Stomach (tissue), 9 donors: Measurements from ENCODE around the gene HES3. TPM values are rescaled to one million over a fixed set of nuclear protein-coding genes. Genes with fewer than 3 reads are reported as not detected.

Experiments used
- DNase-seq, 2 donors: peaks; one replicate each; pipeline versions ENCODE4 v3.0.0 to v3.0.0-alpha.2; 2013 to 2019
- H3K27ac ChIP-seq, 5 donors: fragments of 200-600 bp in 4 of 5; sonication (generic) in 4 of 5; one replicate each; pipeline ENCODE4 v1.5.1; 2013 to 2019; ENCODE audit warnings: mild to moderate bottlenecking in 1 of 5, moderate library complexity in 1 of 5
- H3K27me3 ChIP-seq, 3 donors: fragments of 200-600 bp; sonication (generic); one replicate each; pipeline ENCODE4 v1.5.1; 2017 to 2019; ENCODE audit warnings: mixed run types in 1 of 3
- H3K36me3 ChIP-seq, 4 donors: fragments of 200-600 bp; sonication (generic); 1 replicate in 3 of 4; 2 replicates in 1 of 4; pipeline ENCODE4 v1.5.1; 2016 to 2019
- H3K4me1 ChIP-seq, 4 donors: fragments of 200-600 bp; sonication (generic); one replicate each; pipeline ENCODE4 v1.5.1; 2016 to 2019
- H3K4me3 ChIP-seq, 4 donors: fragments of 200-600 bp; sonication (generic) in 3 of 4; one replicate each; pipeline ENCODE4 v1.5.1; 2016 to 2019; ENCODE audit warnings: mild to moderate bottlenecking in 1 of 4
- H3K9me3 ChIP-seq, 4 donors: fragments of 200-600 bp; sonication (generic); one replicate each; pipeline ENCODE4 v1.5.1; 2016 to 2019
- CTCF ChIP-seq, 7 experiments: fragments of 450-650 bp in 4 of 7; fragments of 200-600 bp in 3 of 7; sonication (generic) in 3 of 7; IDR thresholded peaks; one replicate each; pipeline ENCODE4 v1.5.1; 2016 to 2019; ENCODE audit warnings: antibody characterized with exemption in 7 of 7, control low read depth in 2 of 7, mild to moderate bottlenecking in 1 of 7
- EP300 ChIP-seq: sonication (generic); formaldehyde crosslinking; IDR thresholded peaks from one replicate; pipeline ENCODE4 v1.6.1; 2017; ENCODE audit warnings: antibody characterized with exemption
- POLR2A ChIP-seq, 4 donors: fragments of 450-650 bp; IDR thresholded peaks; one replicate each; pipeline ENCODE4 v1.6.1; 2016; ENCODE audit warnings: antibody characterized with exemption in 4 of 4, control low read depth in 2 of 4, mild to moderate bottlenecking in 1 of 4, moderate library complexity in 1 of 4
- POLR2AphosphoS5 ChIP-seq, 3 donors: sonication (generic); formaldehyde crosslinking; IDR thresholded peaks; one replicate each; pipeline ENCODE4 v1.6.1; 2016; ENCODE audit warnings: antibody characterized with exemption in 3 of 3
- WGBS, 5 donors: extraction: QIAGEN DNeasy Blood & Tissue Kit in 3 of 5; methylation state at CpG; one replicate each; pipeline versions ENCODE4 v1.1.5 to v1.1.7; 2013 to 2018; 5-methylcytosine and 5-hydroxymethylcytosine counted together
- intact Hi-C: fragments of 100-400 bp; cut with DNase I; formaldehyde crosslinking; loops from one replicate; pipeline ENCODE4 v1.15.1; 2023; ENCODE audit warnings: low total_unique reads
- polyA plus RNA-seq, 3 donors: library from polyadenylated mRNA; stranded (reverse); fragments of 200-250 nt; gene quantifications; one replicate each; pipeline ENCODE4 v1.2.3, GENCODE V29; 2013
- total RNA-seq, 5 donors: library from RNA; depleted of rRNA; stranded (reverse); fragments of >200 nt; gene quantifications; one replicate each; pipeline versions ENCODE4 v1.1.0 to v1.2.3, GENCODE V29; 2014 to 2016
- donor health status: healthy with polysubstance abuse.
- donor health status: Bipolar disorder and iron deficiency.
- donor health status: healthy.

The HES3 gene
- total and polyA plus RNA-seq, 8 donors, result not detected

- WGBS, 5 donors, result 74 to 91% (median 89%) methylated on average over 18 to 19 of the region's 19 CpGs
- peak in 1 of 2 donors; percentile 73 for DNase-seq
- H3K9me3 ChIP-seq, result no peaks in the 10 kb centered on the region
- no peak for TF ChIP-seq POLR2AphosphoS5 (IDR thresholded peaks at IDR 0.05)
- no peak for TF ChIP-seq EP300
- no peak for TF ChIP-seq POLR2A (IDR thresholded peaks at IDR 0.05)
- TF ChIP-seq CTCF (IDR thresholded peaks at IDR 0.05), result no peak
- intact Hi-C loops, result no loop called here
- no peaks in the 10 kb centered on the region for H3K36me3 ChIP-seq
- H3K4me1 ChIP-seq, result peaks cover 0 to 38% (median 20%) of the 10 kb centered on the region in 4 donors
- no peaks in the 10 kb centered on the region for H3K27me3 ChIP-seq
- no peak overlapping the region for H3K4me3 ChIP-seq
- peak overlapping the region in 1 of 5 donors; percentile 64 for H3K27ac ChIP-seq
These were observed 29.5 kb downstream of the HES3 start for GRCh38 chr1:6273380-6273891.

GRCh38 chr1:6274102-6274501 is 30.1 kb downstream of the HES3 start:
- 94 to 98% (median 95%) methylated on average over 5 to 11 of the region's 11 CpGs for WGBS, 5 donors
- Histone ChIP-seq H3K36me3 (no peaks in the 10 kb centered on the region), H3K4me1 (peaks cover 0 to 35% (median 20%) of the 10 kb centered on the region in 4 donors)

GRCh38 chr1:6274622-6275139 is 30.7 kb downstream of the HES3 start:
- intact Hi-C loops, result no loop called here
- no peaks in the 10 kb centered on the region for H3K27me3 ChIP-seq
- no peak overlapping the region for H3K27ac ChIP-seq
- no peak for TF ChIP-seq POLR2A (IDR thresholded peaks at IDR 0.05)
- no peaks in the 10 kb centered on the region for H3K9me3 ChIP-seq
- WGBS, 5 donors, result 97 to 100% (median 99%) methylated on average over 8 to 16 of the region's 16 CpGs
- no peak for DNase-seq
- H3K4me3 ChIP-seq, result no peak overlapping the region
- H3K36me3 ChIP-seq, result no peaks in the 10 kb centered on the region
- peaks cover 0 to 31% (median 19%) of the 10 kb centered on the region in 4 donors for H3K4me1 ChIP-seq

More at GRCh38 chr1:6274102-6274501, 30.1 kb downstream of the HES3 start:
- Histone ChIP-seq H3K27ac (peak overlapping the region in 1 of 5 donors; percentile 11), H3K4me3 (no peak overlapping the region), H3K27me3 (no peaks in the 10 kb centered on the region), H3K9me3 (no peaks in the 10 kb centered on the region)
- intact Hi-C loops, result no loop called here
- DNase-seq, result no peak
- TF ChIP-seq POLR2A (IDR thresholded peaks at IDR 0.05), result no peak

GRCh38 chr1:6275826-6276782 is 32.1 kb downstream of the HES3 start:
- DNase-seq, result peak in 1 of 2 donors; percentile 94
- TF ChIP-seq CTCF (IDR thresholded peaks at IDR 0.05) (no peak), POLR2AphosphoS5 (IDR thresholded peaks at IDR 0.05) (peak in 1 of 3 donors; percentile 71), POLR2A (IDR thresholded peaks at IDR 0.05) (no peak), EP300 (peak; percentile 34)
- Histone ChIP-seq H3K9me3 (no peaks in the 10 kb centered on the region), H3K4me3 (peak overlapping the region in 1 of 4 donors; percentile 9), H3K36me3 (peaks cover 0 to 8% (median 0%) of the 10 kb centered on the region in 4 donors), H3K27ac (peak overlapping the region in 4 of 5 donors; percentile 43 to 70 (median 50)), H3K27me3 (no peaks in the 10 kb centered on the region), H3K4me1 (peaks cover 0 to 24% (median 9%) of the 10 kb centered on the region in 4 donors)
- intact Hi-C loops, result no loop called here
- 55 to 78% (median 66%) methylated on average over 30 to 35 of the region's 35 CpGs for WGBS, 5 donors

GRCh38 chr1:6276811-6277555 is 33.0 kb downstream of the HES3 start:
- H3K4me1 ChIP-seq, result peaks cover 0 to 24% (median 9%) of the 10 kb centered on the region in 4 donors
- intact Hi-C loops, result no loop called here
- no peaks in the 10 kb centered on the region for H3K27me3 ChIP-seq
- H3K4me3 ChIP-seq, result no peak overlapping the region
- no peak for DNase-seq
- TF ChIP-seq POLR2A (IDR thresholded peaks at IDR 0.05) (no peak), CTCF (IDR thresholded peaks at IDR 0.05) (no peak), POLR2AphosphoS5 (IDR thresholded peaks at IDR 0.05) (no peak), EP300 (no peak)
- H3K9me3 ChIP-seq, result no peaks in the 10 kb centered on the region
- 85 to 90% (median 88%) methylated on average over 14 to 20 of the region's 20 CpGs for WGBS, 5 donors
- peak overlapping the region in 2 of 5 donors; percentile 53 to 70 for H3K27ac ChIP-seq
- H3K36me3 ChIP-seq, result peaks cover 0 to 8% (median 0%) of the 10 kb centered on the region in 4 donors
